K562 (cell line): ENCODE data around the gene GPR32. TPM values are rescaled to one million over a fixed set of nuclear protein-coding genes. Genes with fewer than 3 reads are reported as not detected.
A peak's percentile ranks its signal among the peaks of the same experiment; 100 is the strongest.

Source experiments
- ATF6 ChIP-seq: sonication (generic); formaldehyde crosslinking; IDR thresholded peaks from 2 replicates; pipeline ENCODE4 v1.4.0; 2020; ENCODE audit warnings: mild to moderate bottlenecking, missing genetic modification reagents
- BHLHE40 ChIP-seq: IDR thresholded peaks from 2 replicates; pipeline ENCODE4 v1.6.1; 2011; ENCODE audit warnings: low read length, improper control_type of control experiment
- MYBL2 ChIP-seq, 2 experiments: fragments of 450-650 bp in 1 of 2; sonication (generic) in 1 of 2; formaldehyde crosslinking in 1 of 2; IDR thresholded peaks; 2 replicates each; pipeline versions ENCODE4 v1.6.1 to v1.8.1; 2017 to 2022; ENCODE audit warnings: borderline replicate concordance in 1 of 2, inconsistent platforms in 1 of 2, low read depth in 1 of 2, mild to moderate bottlenecking in 1 of 2, missing genetic modification reagents in 1 of 2, moderate library complexity in 1 of 2
- MYNN ChIP-seq, 2 experiments: sonication (generic); formaldehyde crosslinking in 1 of 2; IDR thresholded peaks; 2 replicates each; pipeline versions ENCODE4 v1.5.0 to v1.6.1; 2016 to 2020; ENCODE audit warnings: antibody characterized with exemption in 1 of 2, missing genetic modification reagents in 1 of 2
- NKRF ChIP-seq: fragments of 450-650 bp; IDR thresholded peaks from 2 replicates; pipeline ENCODE4 v1.6.1; 2016; ENCODE audit warnings: borderline replicate concordance
- PBX2 ChIP-seq, 2 experiments: IDR thresholded peaks in 1 of 2; conservative IDR thresholded peaks in 1 of 2; 2 replicates each; pipeline ENCODE4 v1.6.1; 2016; ENCODE audit warnings: low read depth in 2 of 2, mild to moderate bottlenecking in 1 of 2, missing compliant biosample characterization in 1 of 2, missing genetic modification characterization in 1 of 2, moderate library complexity in 1 of 2
- THAP7 ChIP-seq: fragments of 250-450 bp; sonication (Bioruptor Pico); IDR thresholded peaks from 2 replicates; pipeline ENCODE4 v1.5.0; 2021
- ZNF23 ChIP-seq: fragments of 250-450 bp; sonication (Bioruptor Pico); IDR thresholded peaks from 2 replicates; pipeline ENCODE4 v1.4.0; 2020; ENCODE audit warnings: mild to moderate bottlenecking
- ZNF232 ChIP-seq: sonication (generic); formaldehyde crosslinking; IDR thresholded peaks from 2 replicates; pipeline ENCODE4 v1.8.0; 2022; ENCODE audit warnings: mild to moderate bottlenecking, missing genetic modification reagents
- polyA plus RNA-seq, 8 experiments: library from polyadenylated mRNA; depleted of rRNA in 4 of 8; stranded (reverse) in 5 of 8; unstranded in 3 of 8; fragments of >200 nt; fragmentation: Nextera tagmentation in 2 of 8; fragmentation: Illumina TruSeq in 1 of 8; extraction: Ambion mirVana in 2 of 8; extraction: Trizol in 1 of 8; gene quantifications; 2 replicates each; pipeline versions ENCODE4 v1.2.1 to v1.2.3, GENCODE V29; 2011 to 2014; ENCODE audit warnings: inconsistent platforms in 1 of 8, missing spikeins in 1 of 8
- total RNA-seq, 7 experiments: library from RNA; depleted of rRNA in 6 of 7; stranded (reverse); fragments of >200 nt in 6 of 7; fragmentation: Illumina TruSeq in 2 of 7; extraction: Trizol in 2 of 7; gene quantifications; 2 replicates each; pipeline versions ENCODE4 v1.2.1 to v1.2.3, GENCODE V29; 2011 to 2021; ENCODE audit warnings: low replicate concordance in 1 of 7

GPR32 gene
- total and polyA plus RNA-seq, 9 of the 15 experiments (the other 6 are each of a cell fraction or from before 2014, with no cell fraction given) = not detected

- TF ChIP-seq THAP7 (CRISPR knock-in tag) (no peak), PBX2 (CRISPR knock-in tag; IDR thresholded peaks at IDR 0.05; ENCODE audit: low read depth) (no peak), PBX2 (tag; conservative IDR thresholded peaks at IDR 0.05; ENCODE audit: low read depth) (no peak), MYBL2 (IDR thresholded peaks at IDR 0.05; ENCODE audit: low read depth) (no peak), MYBL2 (CRISPR knock-in tag; IDR thresholded peaks at IDR 0.05; ENCODE audit: borderline replicate concordance) (no peak), ATF6 (CRISPR knock-in tag) (0 out of 2 replicates have a peak, but pooled peaks have one; percentile 68), NKRF (peak; percentile 39; the same call in 1 of the 2 replicates), ZNF232 (no peak), MYNN (IDR thresholded peaks at IDR 0.05) (peak; percentile 83; the same call in 1 of the 2 replicates), MYNN (CRISPR knock-in tag; IDR thresholded peaks at IDR 0.05) (no peak), BHLHE40 (peak; percentile 91), ZNF23 (CRISPR knock-in tag) (no peak)
These were observed 42.1 kb upstream of the GPR32 start (continued) for GRCh38 chr19:50728084-50728737.
